Lower lobe of right lung (tissue), 2 donors: ENCODE results near the gene PGM2L1. TPM values are rescaled to one million over a fixed set of nuclear protein-coding genes. Genes with fewer than 3 reads are reported as not detected.

Source experiments
- ATAC-seq, 2 donors: fragments of 200-7000 bp; cut with Tn5 transposase; one replicate each; pipeline ENCODE4 v1.9.1; 2020 to 2022; ENCODE audit warnings: mild to moderate bottlenecking in 2 of 2, moderate library complexity in 2 of 2
- DNase-seq: peaks from one replicate; pipeline ENCODE4 v3.0.0-alpha.2; 2020
- H3K27ac ChIP-seq: fragments of 200-600 bp; one replicate; pipeline ENCODE4 v1.8.0; 2022
- H3K27me3 ChIP-seq: fragments of 200-600 bp; one replicate; pipeline ENCODE4 v1.8.0; 2022; ENCODE audit warnings: low read depth
- H3K36me3 ChIP-seq: fragments of 200-600 bp; one replicate; pipeline ENCODE4 v1.8.0; 2022; ENCODE audit warnings: mild to moderate bottlenecking
- H3K4me1 ChIP-seq: fragments of 200-600 bp; one replicate; pipeline ENCODE4 v1.8.0; 2022
- H3K4me3 ChIP-seq: fragments of 200-600 bp; one replicate; pipeline ENCODE4 v1.8.0; 2022; ENCODE audit warnings: mild to moderate bottlenecking
- H3K9me3 ChIP-seq: fragments of 200-600 bp; one replicate; pipeline ENCODE4 v1.8.0; 2022
- intact Hi-C: fragments of 100-400 bp; cut with DNase I; formaldehyde crosslinking; loops from one replicate; pipeline ENCODE4 v1.11.0; 2022
- total RNA-seq: library from RNA; stranded (reverse); fragmentation: NEBNext Ultra II Directional; extraction: Animal tissue kit (Norgen Biotek cat#: 25700); gene quantifications from one replicate; pipeline ENCODE4 v1.2.1, GENCODE V29; 2021
- TF ChIP-seq, protein P1 (sequence below): fragments of 200-600 bp; IDR thresholded peaks from one replicate; pipeline ENCODE4 v1.8.0; 2022; ENCODE audit warnings: antibody characterized with exemption, mild to moderate bottlenecking
- donor health status: DM: no; HTN: yes; CAD: no; lungs with severe emphysema.

PGM2L1 gene
- total RNA-seq, 1 donor from 2014 or later, result 5.2 TPM

DNA sequence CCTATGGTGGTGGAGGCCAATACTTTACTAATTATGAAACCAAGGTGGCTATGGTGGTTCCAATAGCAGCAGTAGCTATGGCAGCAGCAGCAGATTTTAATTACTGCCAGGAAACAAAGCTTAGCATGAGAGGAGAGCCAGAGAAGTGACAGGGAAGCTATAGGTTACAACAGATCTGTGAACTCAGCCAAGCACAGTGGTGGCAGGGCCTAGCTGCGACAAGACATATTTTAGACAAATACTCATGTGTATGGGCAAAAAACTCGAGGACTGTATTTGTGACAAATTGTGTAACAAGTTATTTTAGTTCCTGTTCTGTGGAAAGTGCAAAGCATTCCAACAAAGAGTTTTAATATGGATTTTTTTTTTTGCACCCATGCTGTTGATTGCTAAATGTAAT, 42.6 kb downstream of the PGM2L1 start:
- TF ChIP-seq, protein P1, sequence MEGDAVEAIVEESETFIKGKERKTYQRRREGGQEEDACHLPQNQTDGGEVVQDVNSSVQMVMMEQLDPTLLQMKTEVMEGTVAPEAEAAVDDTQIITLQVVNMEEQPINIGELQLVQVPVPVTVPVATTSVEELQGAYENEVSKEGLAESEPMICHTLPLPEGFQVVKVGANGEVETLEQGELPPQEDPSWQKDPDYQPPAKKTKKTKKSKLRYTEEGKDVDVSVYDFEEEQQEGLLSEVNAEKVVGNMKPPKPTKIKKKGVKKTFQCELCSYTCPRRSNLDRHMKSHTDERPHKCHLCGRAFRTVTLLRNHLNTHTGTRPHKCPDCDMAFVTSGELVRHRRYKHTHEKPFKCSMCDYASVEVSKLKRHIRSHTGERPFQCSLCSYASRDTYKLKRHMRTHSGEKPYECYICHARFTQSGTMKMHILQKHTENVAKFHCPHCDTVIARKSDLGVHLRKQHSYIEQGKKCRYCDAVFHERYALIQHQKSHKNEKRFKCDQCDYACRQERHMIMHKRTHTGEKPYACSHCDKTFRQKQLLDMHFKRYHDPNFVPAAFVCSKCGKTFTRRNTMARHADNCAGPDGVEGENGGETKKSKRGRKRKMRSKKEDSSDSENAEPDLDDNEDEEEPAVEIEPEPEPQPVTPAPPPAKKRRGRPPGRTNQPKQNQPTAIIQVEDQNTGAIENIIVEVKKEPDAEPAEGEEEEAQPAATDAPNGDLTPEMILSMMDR, result no peak
- no peaks in the 10 kb centered on the region for H3K36me3 ChIP-seq
- H3K27me3 ChIP-seq, result no peaks in the 10 kb centered on the region
- DNase-seq (no peak), ATAC-seq (no peak)
- no peak overlapping the region for H3K27ac ChIP-seq
- H3K9me3 ChIP-seq, result no peaks in the 10 kb centered on the region
- H3K4me3 ChIP-seq, result no peak overlapping the region
- intact Hi-C loops, result no loop called here
- no peaks in the 10 kb centered on the region for H3K4me1 ChIP-seq

DNA sequence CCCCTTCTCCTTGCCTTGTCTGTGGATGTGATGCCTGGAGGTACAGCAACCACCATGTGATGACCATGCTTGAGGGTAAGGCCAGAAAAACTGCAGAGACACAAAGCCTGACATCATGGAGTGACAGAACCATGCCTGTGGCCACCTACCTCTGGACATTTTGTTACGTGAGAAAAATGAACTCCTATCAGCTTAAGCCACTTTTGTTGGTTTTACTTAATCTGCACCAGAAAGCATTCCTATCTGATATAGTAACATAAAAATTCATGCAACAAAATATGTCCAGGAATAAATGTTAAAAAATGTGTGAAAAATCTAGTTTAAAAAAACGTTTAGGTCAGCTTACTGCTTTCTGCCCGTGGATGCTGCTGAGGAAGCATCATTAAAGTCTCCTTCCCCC, 44.2 kb downstream of the PGM2L1 start:
- DNase-seq (no peak), ATAC-seq (no peak)
- TF ChIP-seq, protein P1, result no peak
- H3K36me3 ChIP-seq, result no peaks in the 10 kb centered on the region
- H3K9me3 ChIP-seq, result no peaks in the 10 kb centered on the region
- H3K27ac ChIP-seq, result no peak overlapping the region
- H3K4me1 ChIP-seq, result no peaks in the 10 kb centered on the region
- no peak overlapping the region for H3K4me3 ChIP-seq
- intact Hi-C loops, result no loop called here
- no peaks in the 10 kb centered on the region for H3K27me3 ChIP-seq

DNA sequence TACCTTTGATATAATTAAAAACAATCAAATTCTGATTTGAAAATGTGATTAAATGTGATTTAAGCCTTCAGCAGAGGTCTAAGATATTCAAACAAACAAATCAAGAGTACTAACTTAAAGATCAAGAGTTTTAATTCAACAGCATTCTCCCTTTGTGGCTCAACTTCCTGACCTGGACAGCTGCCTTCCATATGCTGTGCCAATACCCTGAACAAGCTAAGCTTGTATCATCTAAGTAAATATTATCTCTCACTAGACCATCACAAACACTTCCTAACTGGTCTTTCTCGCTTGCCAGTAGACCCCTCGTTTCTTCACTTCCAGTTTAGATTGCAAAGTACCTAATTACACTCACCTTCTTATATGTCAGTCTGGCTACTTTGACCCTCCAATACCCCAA, 50.9 kb downstream of the PGM2L1 start:
- no peak for DNase-seq
- H3K27me3 ChIP-seq, result no peaks in the 10 kb centered on the region
- no peak for ATAC-seq
- peaks cover 10% of the 10 kb centered on the region for H3K36me3 ChIP-seq
- no peak overlapping the region for H3K27ac ChIP-seq
- intact Hi-C loops, result no loop called here
- H3K9me3 ChIP-seq, result no peaks in the 10 kb centered on the region
- no peak overlapping the region for H3K4me3 ChIP-seq
- TF ChIP-seq, protein P1, result no peak
- no peaks in the 10 kb centered on the region for H3K4me1 ChIP-seq

DNA sequence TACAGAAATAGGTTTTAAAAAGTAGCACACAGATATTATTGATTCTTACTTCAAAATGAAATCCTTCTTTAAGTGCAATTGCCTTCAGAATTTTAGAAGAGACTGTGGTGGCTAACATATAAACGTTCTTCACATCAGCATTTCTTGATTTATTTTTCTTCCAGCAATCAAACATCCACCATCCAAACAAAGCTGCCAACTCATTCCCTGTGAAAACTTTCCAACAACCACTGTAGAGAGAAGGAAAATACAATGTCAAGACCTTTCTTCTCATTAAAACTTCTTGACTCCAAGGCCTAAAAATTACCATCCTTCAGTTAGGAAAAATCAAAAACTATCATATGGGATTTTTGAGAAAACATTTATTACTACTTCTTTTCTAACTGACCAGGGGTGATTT, 52.8 kb downstream of the PGM2L1 start:
- H3K9me3 ChIP-seq, result no peaks in the 10 kb centered on the region
- H3K27ac ChIP-seq, result no peak overlapping the region
- H3K36me3 ChIP-seq, result peaks cover 10% of the 10 kb centered on the region
- ATAC-seq, result no peak
- TF ChIP-seq, protein P1, result no peak
- no peak overlapping the region for H3K4me3 ChIP-seq
- H3K4me1 ChIP-seq, result no peaks in the 10 kb centered on the region
- DNase-seq, result no peak
- intact Hi-C loops, result no loop called here
- H3K27me3 ChIP-seq, result no peaks in the 10 kb centered on the region

DNA sequence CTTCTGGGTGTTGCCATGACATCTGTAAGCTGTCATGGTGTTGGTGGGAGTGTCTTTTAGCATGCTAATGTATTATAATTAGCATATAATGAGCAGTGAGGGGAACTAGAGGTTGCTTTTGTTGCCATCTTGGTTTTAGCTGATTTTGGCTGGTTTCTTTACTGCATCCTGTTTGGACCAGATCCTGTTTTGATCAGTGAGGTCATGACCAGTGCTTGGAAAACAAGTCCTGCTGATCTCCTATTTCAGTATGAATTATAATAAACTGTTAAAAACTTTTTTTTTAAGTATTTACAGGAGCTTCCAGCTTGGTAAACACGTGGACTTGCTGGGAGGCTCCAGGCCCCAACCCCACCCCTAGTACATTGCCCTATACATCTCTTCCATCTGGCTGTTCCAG, 56.3 kb downstream of the PGM2L1 start:
- H3K4me1 ChIP-seq, result no peaks in the 10 kb centered on the region
- no peak overlapping the region for H3K27ac ChIP-seq
- no peaks in the 10 kb centered on the region for H3K27me3 ChIP-seq
- peaks cover 10% of the 10 kb centered on the region for H3K36me3 ChIP-seq
- no peak overlapping the region for H3K4me3 ChIP-seq
- no peaks in the 10 kb centered on the region for H3K9me3 ChIP-seq
- intact Hi-C loops, result no loop called here
- TF ChIP-seq, protein P1, result no peak
- ATAC-seq (no peak), DNase-seq (no peak)

DNA sequence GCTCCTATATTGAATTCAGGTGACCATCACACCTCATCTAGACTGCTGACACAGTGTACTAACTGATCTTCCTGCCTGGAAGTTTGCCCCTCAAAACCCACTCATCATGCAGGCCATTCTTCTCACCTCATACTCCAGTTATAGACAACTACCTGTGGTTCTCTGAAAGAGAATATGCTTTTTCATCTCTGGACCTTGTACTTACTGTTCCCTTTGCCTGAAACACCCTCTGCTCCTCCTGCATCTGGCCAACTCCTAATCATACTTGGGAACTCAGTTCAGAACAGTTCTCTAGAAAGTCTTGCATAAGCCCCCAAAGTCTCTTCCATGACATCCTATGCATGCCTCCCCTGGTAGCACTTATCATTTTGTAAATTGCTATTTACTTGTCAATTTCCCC, 58.6 kb downstream of the PGM2L1 start:
- no peaks in the 10 kb centered on the region for H3K9me3 ChIP-seq
- DNase-seq, result no peak

More for the DNA sequence above, 58.6 kb downstream of the PGM2L1 start:
- H3K36me3 ChIP-seq, result peaks cover 2% of the 10 kb centered on the region
- no peak overlapping the region for H3K4me3 ChIP-seq
- no peaks in the 10 kb centered on the region for H3K27me3 ChIP-seq
- no peak overlapping the region for H3K27ac ChIP-seq
- no peak for ATAC-seq
- intact Hi-C loops, result no loop called here
- no peaks in the 10 kb centered on the region for H3K4me1 ChIP-seq
- TF ChIP-seq, protein P1, result no peak
